T follicular helper cell (primary cell): ENCODE measurements around the gene GNG10.
"Not testable (repeated sequence)": the region's sequence is repeated elsewhere in the genome, so short reads cannot be mapped to it uniquely, and the experiment has no call there.

Experiments
- DNase-seq: peaks from one replicate; pipeline ENCODE4 v3.0.0-alpha.2; 2020; ENCODE audit warnings: low read depth

GNG10 gene

GRCh38 chr9:111649016-111649415 lies 12.4 kb upstream of the GNG10 start:
- no peak for DNase-seq

- no peak for DNase-seq
These were observed 4.4 kb upstream of the GNG10 start for GRCh38 chr9:111657051-111657450.

GRCh38 chr9:111658943-111659342 lies 2.5 kb upstream of the GNG10 start:
- DNase-seq: no peak

GRCh38 chr9:111659691-111660090 lies 1.7 kb upstream of the GNG10 start:
- no peak for DNase-seq

GRCh38 chr9:111661802-111662521 lies 557 bp downstream of the GNG10 start:
- DNase-seq: no peak

- DNase-seq: no peak
These were observed 1.3 kb downstream of the GNG10 start for GRCh38 chr9:111662576-111663300.

GRCh38 chr9:111663301-111663823 lies 2.0 kb downstream of the GNG10 start:
- no peak for DNase-seq

GRCh38 chr9:111668026-111668573 lies 6.7 kb downstream of the GNG10 start:
- no peak for DNase-seq

- not testable (repeated sequence) for DNase-seq
These were observed 7.2 kb downstream of the GNG10 start for GRCh38 chr9:111668601-111669000.

- DNase-seq: no peak
These were observed 12.9 kb downstream of the GNG10 start for GRCh38 chr9:111674319-111674718.

GRCh38 chr9:111676116-111676515 lies 14.7 kb downstream of the GNG10 start:
- DNase-seq: no peak

GRCh38 chr9:111678293-111678692 lies 16.9 kb downstream of the GNG10 start:
- no peak for DNase-seq

GRCh38 chr9:111679199-111679598 lies 17.8 kb downstream of the GNG10 start:
- DNase-seq: no peak

GRCh38 chr9:111683392-111683791 lies 22.0 kb downstream of the GNG10 start:
- DNase-seq: no peak

GRCh38 chr9:111691672-111692329 lies 30.4 kb downstream of the GNG10 start:
- DNase-seq: no peak

- no peak for DNase-seq
These were observed 35.4 kb downstream of the GNG10 start for GRCh38 chr9:111696796-111697195.

- no peak for DNase-seq
These were observed 39.4 kb downstream of the GNG10 start for GRCh38 chr9:111700776-111701175.

GRCh38 chr9:111704503-111704902 lies 43.1 kb downstream of the GNG10 start:
- DNase-seq: no peak

- DNase-seq: no peak
These were observed 50.1 kb downstream of the GNG10 start for GRCh38 chr9:111711548-111711947.

- DNase-seq: no peak
These were observed 51.0 kb downstream of the GNG10 start for GRCh38 chr9:111712369-111712768.

- DNase-seq: no peak
These were observed 54.1 kb downstream of the GNG10 start for GRCh38 chr9:111715471-111715870.

- DNase-seq: no peak
These were observed 58.1 kb downstream of the GNG10 start for GRCh38 chr9:111719541-111719940.
